Ovary (tissue), 3 donors: Measurements from ENCODE around the gene FIGN.

Source experiments
- EP300 ChIP-seq: sonication (generic); formaldehyde crosslinking; IDR thresholded peaks from one replicate; pipeline ENCODE4 v1.6.1; 2017; ENCODE audit warnings: antibody characterized with exemption
- POLR2A ChIP-seq: fragments of 450-650 bp; IDR thresholded peaks from one replicate; pipeline ENCODE4 v1.6.1; 2017; ENCODE audit warnings: antibody characterized with exemption, mild to moderate bottlenecking, moderate library complexity
- TF ChIP-seq, protein P1 (sequence below), 3 donors: fragments of 450-650 bp in 2 of 3; fragments of 200-600 bp in 1 of 3; IDR thresholded peaks; one replicate each; pipeline versions ENCODE4 v1.5.1 to v1.8.0; 2016 to 2022; ENCODE audit warnings: antibody characterized with exemption in 3 of 3, mild to moderate bottlenecking in 1 of 3
- donor health status: DM: no; HTN: no; CAD: no.

DNA sequence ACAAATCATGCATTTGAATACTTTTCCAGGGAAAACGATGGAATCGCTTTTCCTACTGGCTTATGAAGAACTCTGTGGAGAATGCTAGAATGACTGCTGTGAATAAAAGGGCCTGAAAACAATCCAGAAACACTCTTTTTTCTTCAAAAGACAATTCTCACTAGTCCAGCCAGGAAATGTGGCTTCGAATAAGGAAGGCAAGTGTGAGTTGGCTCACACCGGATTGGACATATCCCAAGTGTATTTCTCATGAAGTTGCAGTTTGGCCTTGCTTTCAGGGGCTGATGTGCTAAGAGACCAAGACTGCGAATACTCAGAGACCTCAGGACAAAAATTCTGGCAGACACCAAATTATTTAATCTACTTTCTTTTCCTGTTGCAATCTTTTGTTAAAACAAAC lies 54.1 kb downstream of the FIGN start:
- TF ChIP-seq, protein P1, sequence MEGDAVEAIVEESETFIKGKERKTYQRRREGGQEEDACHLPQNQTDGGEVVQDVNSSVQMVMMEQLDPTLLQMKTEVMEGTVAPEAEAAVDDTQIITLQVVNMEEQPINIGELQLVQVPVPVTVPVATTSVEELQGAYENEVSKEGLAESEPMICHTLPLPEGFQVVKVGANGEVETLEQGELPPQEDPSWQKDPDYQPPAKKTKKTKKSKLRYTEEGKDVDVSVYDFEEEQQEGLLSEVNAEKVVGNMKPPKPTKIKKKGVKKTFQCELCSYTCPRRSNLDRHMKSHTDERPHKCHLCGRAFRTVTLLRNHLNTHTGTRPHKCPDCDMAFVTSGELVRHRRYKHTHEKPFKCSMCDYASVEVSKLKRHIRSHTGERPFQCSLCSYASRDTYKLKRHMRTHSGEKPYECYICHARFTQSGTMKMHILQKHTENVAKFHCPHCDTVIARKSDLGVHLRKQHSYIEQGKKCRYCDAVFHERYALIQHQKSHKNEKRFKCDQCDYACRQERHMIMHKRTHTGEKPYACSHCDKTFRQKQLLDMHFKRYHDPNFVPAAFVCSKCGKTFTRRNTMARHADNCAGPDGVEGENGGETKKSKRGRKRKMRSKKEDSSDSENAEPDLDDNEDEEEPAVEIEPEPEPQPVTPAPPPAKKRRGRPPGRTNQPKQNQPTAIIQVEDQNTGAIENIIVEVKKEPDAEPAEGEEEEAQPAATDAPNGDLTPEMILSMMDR (IDR thresholded peaks at IDR 0.05): no peak
- TF ChIP-seq POLR2A (no peak), EP300 (no peak)
